ENCODE results near the gene SND1.

The SND1 gene

GRCh38 chr7:128025819-128026218, 373.8 kb downstream of the SND1 start:
- H3K27ac ChIP-seq (ENCODE audit: low read depth, low read length, poor library complexity, severe bottlenecking) = no peak overlapping the region
- H3K4me3 ChIP-seq (ENCODE audit: low read depth, low read length, poor library complexity, severe bottlenecking) = no peak overlapping the region

GRCh38 chr7:128026551-128026950, 374.6 kb downstream of the SND1 start:
- no peaks in the 10 kb centered on the region for H3K9me2 ChIP-seq (ENCODE audit: low read depth, low read length)
- H4K20me1 ChIP-seq (ENCODE audit: insufficient read depth, low read length) = no peaks in the 10 kb centered on the region
- H2AFZ ChIP-seq (ENCODE audit: low read length) = no peak overlapping the region
- H3K9me3 ChIP-seq (ENCODE audit: low read length) = no peaks in the 10 kb centered on the region
- no peak overlapping the region for H3K4me2 ChIP-seq (ENCODE audit: low read length)
- H3F3A ChIP-seq (ENCODE audit: insufficient read depth, low read length) = no peaks in the 10 kb centered on the region
- H3K4me1 ChIP-seq (ENCODE audit: insufficient read depth, low read length, severe bottlenecking) = peaks cover 7% of the 10 kb centered on the region
- H3K9ac ChIP-seq (ENCODE audit: low read length) = no peak overlapping the region
- peaks cover 34% of the 10 kb centered on the region for H3K36me3 ChIP-seq (ENCODE audit: insufficient read depth, low read length)
- H3K27ac ChIP-seq (ENCODE audit: low read depth, low read length, poor library complexity, severe bottlenecking) = no peak overlapping the region
- H3K79me2 ChIP-seq (ENCODE audit: insufficient read depth, low read length) = no peaks in the 10 kb centered on the region
- TF ChIP-seq, protein P1, sequence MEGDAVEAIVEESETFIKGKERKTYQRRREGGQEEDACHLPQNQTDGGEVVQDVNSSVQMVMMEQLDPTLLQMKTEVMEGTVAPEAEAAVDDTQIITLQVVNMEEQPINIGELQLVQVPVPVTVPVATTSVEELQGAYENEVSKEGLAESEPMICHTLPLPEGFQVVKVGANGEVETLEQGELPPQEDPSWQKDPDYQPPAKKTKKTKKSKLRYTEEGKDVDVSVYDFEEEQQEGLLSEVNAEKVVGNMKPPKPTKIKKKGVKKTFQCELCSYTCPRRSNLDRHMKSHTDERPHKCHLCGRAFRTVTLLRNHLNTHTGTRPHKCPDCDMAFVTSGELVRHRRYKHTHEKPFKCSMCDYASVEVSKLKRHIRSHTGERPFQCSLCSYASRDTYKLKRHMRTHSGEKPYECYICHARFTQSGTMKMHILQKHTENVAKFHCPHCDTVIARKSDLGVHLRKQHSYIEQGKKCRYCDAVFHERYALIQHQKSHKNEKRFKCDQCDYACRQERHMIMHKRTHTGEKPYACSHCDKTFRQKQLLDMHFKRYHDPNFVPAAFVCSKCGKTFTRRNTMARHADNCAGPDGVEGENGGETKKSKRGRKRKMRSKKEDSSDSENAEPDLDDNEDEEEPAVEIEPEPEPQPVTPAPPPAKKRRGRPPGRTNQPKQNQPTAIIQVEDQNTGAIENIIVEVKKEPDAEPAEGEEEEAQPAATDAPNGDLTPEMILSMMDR (IDR thresholded peaks at IDR 0.05; ENCODE audit: low read length) = no peak
- no peak for TF ChIP-seq EZH2 (IDR thresholded peaks at IDR 0.05; ENCODE audit: borderline replicate concordance, low read length)
- no peaks in the 10 kb centered on the region for H3K27me3 ChIP-seq (ENCODE audit: insufficient read depth, low read length)
- H3K4me3 ChIP-seq (ENCODE audit: low read depth, low read length, poor library complexity, severe bottlenecking) = no peak overlapping the region

More at GRCh38 chr7:128025819-128026218, 373.8 kb downstream of the SND1 start:
- no peaks in the 10 kb centered on the region for H3K9me2 ChIP-seq (ENCODE audit: low read depth, low read length)
- no peaks in the 10 kb centered on the region for H4K20me1 ChIP-seq (ENCODE audit: insufficient read depth, low read length)
- peaks cover 39% of the 10 kb centered on the region for H3K36me3 ChIP-seq (ENCODE audit: insufficient read depth, low read length)
- H3K9me3 ChIP-seq (ENCODE audit: low read length) = no peaks in the 10 kb centered on the region
- no peak overlapping the region for H2AFZ ChIP-seq (ENCODE audit: low read length)
- H3K4me1 ChIP-seq (ENCODE audit: insufficient read depth, low read length, severe bottlenecking) = peaks cover 7% of the 10 kb centered on the region
- no peaks in the 10 kb centered on the region for H3K79me2 ChIP-seq (ENCODE audit: insufficient read depth, low read length)
- H3K9ac ChIP-seq (ENCODE audit: low read length) = no peak overlapping the region
- no peak overlapping the region for H3K4me2 ChIP-seq (ENCODE audit: low read length)
- TF ChIP-seq EZH2 (IDR thresholded peaks at IDR 0.05; ENCODE audit: borderline replicate concordance, low read length) = no peak
- TF ChIP-seq, protein P1 (IDR thresholded peaks at IDR 0.05; ENCODE audit: low read length) = no peak
- no peaks in the 10 kb centered on the region for H3K27me3 ChIP-seq (ENCODE audit: insufficient read depth, low read length)
- H3F3A ChIP-seq (ENCODE audit: insufficient read depth, low read length) = no peaks in the 10 kb centered on the region

DNA sequence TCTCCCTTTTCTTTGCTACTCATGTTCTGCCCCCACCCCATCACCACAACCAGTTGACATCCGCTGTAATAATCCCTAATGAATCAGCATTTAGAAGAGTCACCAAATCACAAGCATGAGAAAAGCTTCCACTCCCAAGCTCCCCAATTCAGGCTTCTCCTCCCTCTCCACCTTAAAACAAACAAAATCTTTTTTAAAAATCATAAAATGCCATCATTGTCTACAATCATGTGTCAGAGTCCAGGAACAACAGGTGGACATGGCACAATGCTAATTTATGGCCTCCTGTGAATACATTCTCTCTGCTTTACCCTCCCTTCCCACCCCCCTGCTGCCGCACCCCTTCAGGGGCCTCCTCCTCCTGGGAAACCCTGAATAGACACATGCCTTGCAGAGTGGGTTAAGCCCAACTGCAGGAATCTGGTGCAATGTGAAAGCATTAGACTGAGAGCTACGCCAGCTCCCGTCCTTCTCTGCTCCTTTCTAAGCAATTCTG, 375.5 kb downstream of the SND1 start:
- Histone ChIP-seq H3K36me3 (ENCODE audit: insufficient read depth, low read length) (peaks cover 34% of the 10 kb centered on the region), H3K9ac (ENCODE audit: low read length) (no peak overlapping the region), H3K27me3 (ENCODE audit: insufficient read depth, low read length) (no peaks in the 10 kb centered on the region), H3F3A (ENCODE audit: insufficient read depth, low read length) (no peaks in the 10 kb centered on the region), H3K27ac (ENCODE audit: low read depth, low read length, poor library complexity, severe bottlenecking) (no peak overlapping the region), H4K20me1 (ENCODE audit: insufficient read depth, low read length) (no peaks in the 10 kb centered on the region), H3K9me2 (ENCODE audit: low read depth, low read length) (no peaks in the 10 kb centered on the region), H3K79me2 (ENCODE audit: insufficient read depth, low read length) (no peaks in the 10 kb centered on the region), H2AFZ (ENCODE audit: low read length) (no peak overlapping the region), H3K9me3 (ENCODE audit: low read length) (no peaks in the 10 kb centered on the region), H3K4me3 (ENCODE audit: low read depth, low read length, poor library complexity, severe bottlenecking) (no peak overlapping the region), H3K4me1 (ENCODE audit: insufficient read depth, low read length, severe bottlenecking) (peaks cover 13% of the 10 kb centered on the region), H3K4me2 (ENCODE audit: low read length) (no peak overlapping the region)
- no peak for TF ChIP-seq EZH2 (IDR thresholded peaks at IDR 0.05; ENCODE audit: borderline replicate concordance, low read length)
- TF ChIP-seq, protein P1 (IDR thresholded peaks at IDR 0.05; ENCODE audit: low read length) = no peak

Measured in OCI-LY1 (cell line).